Left lobe of liver (tissue), 1 donor: Measurements from ENCODE around the gene NPW. TPM values are rescaled to one million over a fixed set of nuclear protein-coding genes. Genes with fewer than 3 reads are reported as not detected.

Experiments used
- total RNA-seq: library from RNA; stranded (reverse); gene quantifications from one replicate; pipeline ENCODE4 v1.2.1, GENCODE V29; 2021
- donor health status: DM: no; HTN: yes; CAD: no.

The NPW gene
- total RNA-seq, 1 donor from 2014 or later, result 8.5 TPM

Other genes starting within 250 kb of the NPW start
- 30.9 TPM for gene NME3, start 248.2 kb upstream of the NPW start, total RNA-seq
- 6.8 TPM for gene EME2, start 247.0 kb upstream of the NPW start, total RNA-seq
- 61.4 TPM for gene MRPS34, start 246.7 kb upstream of the NPW start, total RNA-seq
- gene SPSB3, start 237.2 kb upstream of the NPW start, total RNA-seq, result 49.1 TPM
- gene NUBP2, start 236.8 kb upstream of the NPW start, total RNA-seq, result 37.9 TPM
- 93.9 TPM for gene IGFALS, start 226.1 kb upstream of the NPW start, total RNA-seq
- gene HAGH, start 193.0 kb upstream of the NPW start, total RNA-seq, result 176 TPM
- gene FAHD1, start 192.6 kb upstream of the NPW start, total RNA-seq, result 53.4 TPM
- gene MEIOB, start 147.6 kb upstream of the NPW start, total RNA-seq, result 0.20 TPM
- gene HS3ST6, start 101.4 kb upstream of the NPW start, total RNA-seq, result not detected
- 124 TPM for gene MSRB1, start 76.6 kb upstream of the NPW start, total RNA-seq
- not detected for gene RPL3L, start 65.1 kb upstream of the NPW start, total RNA-seq
- 88.6 TPM for gene NDUFB10, start 60.2 kb upstream of the NPW start, total RNA-seq
- gene RPS2, start 55.0 kb upstream of the NPW start, total RNA-seq, result 545 TPM
- not detected for gene RNF151, start 52.9 kb upstream of the NPW start, total RNA-seq
- gene TBL3, start 47.7 kb upstream of the NPW start, total RNA-seq, result 18.6 TPM
- 1.7 TPM for gene NOXO1, start 38.3 kb upstream of the NPW start, total RNA-seq
- 20.3 TPM for gene GFER, start 35.6 kb upstream of the NPW start, total RNA-seq
- 0.30 TPM for gene SYNGR3, start 29.8 kb upstream of the NPW start, total RNA-seq
- 29.9 TPM for gene ZNF598, start 10.0 kb upstream of the NPW start, total RNA-seq
- gene NHERF2, start 7.1 kb downstream of the NPW start, total RNA-seq, result 334 TPM
- 109 TPM for gene NTHL1, start 28.0 kb downstream of the NPW start, total RNA-seq
- 117 TPM for gene TSC2, start 28.2 kb downstream of the NPW start, total RNA-seq
- 65.0 TPM for gene PKD1, start 116.1 kb downstream of the NPW start, total RNA-seq
- gene RAB26, start 128.8 kb downstream of the NPW start, total RNA-seq, result 10.2 TPM
- gene TRAF7, start 136.0 kb downstream of the NPW start, total RNA-seq, result 44.2 TPM
- 0.05 TPM for gene CASKIN1, start 176.8 kb downstream of the NPW start, total RNA-seq
- 16.9 TPM for gene MLST8, start 185.7 kb downstream of the NPW start, total RNA-seq
- gene BRICD5, start 191.1 kb downstream of the NPW start, total RNA-seq, result 5.3 TPM
- gene PGP, start 195.1 kb downstream of the NPW start, total RNA-seq, result 7.5 TPM
- gene E4F1, start 203.8 kb downstream of the NPW start, total RNA-seq, result 12.7 TPM
- 1.2 TPM for gene DNASE1L2, start 216.7 kb downstream of the NPW start, total RNA-seq
- gene ECI1, start 231.8 kb downstream of the NPW start, total RNA-seq, result 171 TPM
- gene RNPS1, start 248.3 kb downstream of the NPW start, total RNA-seq, result 32.1 TPM